Suprapubic skin (tissue), 4 donors: Measurements from ENCODE around the gene PCDH12. TPM values are rescaled to one million over a fixed set of nuclear protein-coding genes. Genes with fewer than 3 reads are reported as not detected.

Experiments used
- DNase-seq, 2 donors: peaks; one replicate each; pipeline ENCODE4 v3.0.0-alpha.2; 2019; ENCODE audit warnings: low spot score in 2 of 2
- H3K27ac ChIP-seq: fragments of 200-600 bp; sonication (generic); one replicate; pipeline ENCODE4 v1.5.1; 2019
- H3K27me3 ChIP-seq: fragments of 200-600 bp; sonication (generic); one replicate; pipeline ENCODE4 v1.5.1; 2019
- H3K36me3 ChIP-seq: fragments of 200-600 bp; sonication (generic); one replicate; pipeline ENCODE4 v1.5.1; 2019
- H3K4me1 ChIP-seq: fragments of 200-600 bp; sonication (generic); one replicate; pipeline ENCODE4 v1.5.1; 2019
- H3K4me3 ChIP-seq: fragments of 200-600 bp; sonication (generic); one replicate; pipeline ENCODE4 v1.5.1; 2019; ENCODE audit warnings: mild to moderate bottlenecking
- H3K9me3 ChIP-seq: fragments of 200-600 bp; sonication (generic); one replicate; pipeline ENCODE4 v1.5.1; 2019
- CTCF ChIP-seq, 2 donors: fragments of 200-600 bp in 1 of 2; fragments of 450-650 bp in 1 of 2; sonication (generic) in 1 of 2; IDR thresholded peaks; one replicate each; pipeline ENCODE4 v1.5.1; 2016 to 2019; ENCODE audit warnings: antibody characterized with exemption in 2 of 2, mild to moderate bottlenecking in 1 of 2, moderate library complexity in 1 of 2
- EP300 ChIP-seq: sonication (generic); formaldehyde crosslinking; IDR thresholded peaks from one replicate; pipeline ENCODE4 v1.6.1; 2017; ENCODE audit warnings: antibody characterized with exemption
- POLR2A ChIP-seq, 2 donors: fragments of 450-650 bp; IDR thresholded peaks; one replicate each; pipeline ENCODE4 v1.6.1; 2017; ENCODE audit warnings: antibody characterized with exemption in 2 of 2, mild to moderate bottlenecking in 2 of 2, moderate library complexity in 2 of 2
- POLR2AphosphoS5 ChIP-seq, 3 donors: sonication (generic); formaldehyde crosslinking; IDR thresholded peaks; one replicate each; pipeline ENCODE4 v1.6.1; 2017; ENCODE audit warnings: antibody characterized with exemption in 3 of 3
- WGBS: methylation state at CpG from one replicate; pipeline ENCODE4 v1.1.5; 2018; 5-methylcytosine and 5-hydroxymethylcytosine counted together
- total RNA-seq, 4 donors: library from RNA; depleted of rRNA; stranded (reverse); fragments of >200 nt; gene quantifications; one replicate each; pipeline ENCODE4 v1.1.0, GENCODE V29; 2016

PCDH12 gene
- total RNA-seq, 4 donors from 2014 or later: 0.44 to 2.0 (median 0.82) TPM

GRCh38 chr5:141945511-141946051, 12.4 kb downstream of the PCDH12 start:
- TF ChIP-seq CTCF (IDR thresholded peaks at IDR 0.05) (no peak), POLR2AphosphoS5 (IDR thresholded peaks at IDR 0.05) (no peak)
- Histone ChIP-seq H3K27me3 (no peaks in the 10 kb centered on the region), H3K4me1 (peaks cover 52% of the 10 kb centered on the region), H3K36me3 (peaks cover 1% of the 10 kb centered on the region), H3K9me3 (no peaks in the 10 kb centered on the region), H3K4me3 (no peak overlapping the region), H3K27ac (peak overlapping the region; percentile 18)
- 36% methylated on average over 13 of the region's 25 CpGs for WGBS
- no peak for DNase-seq

GRCh38 chr5:141944076-141944475, 13.9 kb downstream of the PCDH12 start:
- DNase-seq: no peak
- no peaks in the 10 kb centered on the region for H3K27me3 ChIP-seq
- peaks cover 15% of the 10 kb centered on the region for H3K36me3 ChIP-seq
- H3K9me3 ChIP-seq: no peaks in the 10 kb centered on the region
- 50% methylated on average over 9 of the region's 9 CpGs for WGBS
- TF ChIP-seq POLR2AphosphoS5 (IDR thresholded peaks at IDR 0.05) (no peak), POLR2A (IDR thresholded peaks at IDR 0.05) (no peak), EP300 (no peak), CTCF (IDR thresholded peaks at IDR 0.05) (no peak)
- peaks cover 55% of the 10 kb centered on the region for H3K4me1 ChIP-seq
- no peak overlapping the region for H3K27ac ChIP-seq
- H3K4me3 ChIP-seq: no peak overlapping the region

- Histone ChIP-seq H3K27ac (no peak overlapping the region), H3K9me3 (no peaks in the 10 kb centered on the region), H3K4me3 (no peak overlapping the region), H3K27me3 (no peaks in the 10 kb centered on the region), H3K4me1 (peaks cover 55% of the 10 kb centered on the region), H3K36me3 (peaks cover 32% of the 10 kb centered on the region)
- TF ChIP-seq POLR2A (IDR thresholded peaks at IDR 0.05) (no peak), POLR2AphosphoS5 (IDR thresholded peaks at IDR 0.05) (no peak), CTCF (IDR thresholded peaks at IDR 0.05) (no peak), EP300 (no peak)
- DNase-seq: no peak
- WGBS: 52% methylated on average over 9 of the region's 9 CpGs
Measured at GRCh38 chr5:141942185-141942857, 15.7 kb downstream of the PCDH12 start.

- no peak for TF ChIP-seq CTCF (IDR thresholded peaks at IDR 0.05)
- TF ChIP-seq POLR2AphosphoS5 (IDR thresholded peaks at IDR 0.05): no peak
- no peaks in the 10 kb centered on the region for H3K9me3 ChIP-seq
- 71% methylated on average over 6 of the region's 6 CpGs for WGBS
- H3K4me3 ChIP-seq: no peak overlapping the region
- H3K27ac ChIP-seq: no peak overlapping the region
- DNase-seq: no peak
- H3K4me1 ChIP-seq: peaks cover 55% of the 10 kb centered on the region
- H3K27me3 ChIP-seq: no peaks in the 10 kb centered on the region
- H3K36me3 ChIP-seq: peaks cover 38% of the 10 kb centered on the region
Measured at GRCh38 chr5:141941779-141942178, 16.2 kb downstream of the PCDH12 start.

GRCh38 chr5:141941307-141941706, 16.7 kb downstream of the PCDH12 start:
- Histone ChIP-seq H3K27me3 (no peaks in the 10 kb centered on the region), H3K36me3 (peaks cover 42% of the 10 kb centered on the region), H3K27ac (no peak overlapping the region), H3K4me1 (peaks cover 53% of the 10 kb centered on the region), H3K9me3 (no peaks in the 10 kb centered on the region), H3K4me3 (no peak overlapping the region)
- DNase-seq: no peak
- 35% methylated on average over 4 of the region's 6 CpGs for WGBS
- no peak for TF ChIP-seq POLR2AphosphoS5 (IDR thresholded peaks at IDR 0.05)
- no peak for TF ChIP-seq POLR2A (IDR thresholded peaks at IDR 0.05)
- TF ChIP-seq CTCF (IDR thresholded peaks at IDR 0.05): no peak
- no peak for TF ChIP-seq EP300
